Lung (tissue), 12 donors: ENCODE results near the gene CDC6. TPM values are rescaled to one million over a fixed set of nuclear protein-coding genes. Genes with fewer than 3 reads are reported as not detected.
A peak's percentile ranks its signal among the peaks of the same experiment; 100 is the strongest.

Source experiments
- ATAC-seq: fragments of 200-7000 bp; cut with Tn5 transposase; one replicate; pipeline ENCODE4 v1.9.1; 2020; ENCODE audit warnings: moderate number of reproducible peaks; ENCODE audit not compliant: insufficient read depth, low FRiP score
- DNase-seq, 3 donors: peaks; one replicate each; pipeline ENCODE4 v3.0.0-alpha.2; 2013 to 2017
- H3K27ac ChIP-seq, 2 donors: one replicate each; pipeline ENCODE4 v1.5.1; 2013; ENCODE audit warnings: mild to moderate bottlenecking in 2 of 2, moderate library complexity in 2 of 2, control low read depth in 1 of 2, inconsistent platforms in 1 of 2, low read depth in 1 of 2, low read length in 1 of 2
- H3K27me3 ChIP-seq, 3 donors: one replicate each; pipeline ENCODE4 v1.5.1; 2013; ENCODE audit warnings: low read length in 2 of 3; ENCODE audit not compliant: control insufficient read depth in 3 of 3, insufficient read depth in 3 of 3
- H3K36me3 ChIP-seq, 4 donors: one replicate each; pipeline ENCODE4 v1.5.1; 2013; ENCODE audit warnings: low read length in 4 of 4, mild to moderate bottlenecking in 1 of 4, moderate library complexity in 1 of 4; ENCODE audit not compliant: control insufficient read depth in 4 of 4, insufficient read depth in 4 of 4
- H3K4me1 ChIP-seq, 5 donors: one replicate each; pipeline ENCODE4 v1.5.1; 2013; ENCODE audit warnings: low read length in 5 of 5, mild to moderate bottlenecking in 2 of 5, moderate library complexity in 1 of 5; ENCODE audit not compliant: control insufficient read depth in 5 of 5, insufficient read depth in 5 of 5
- H3K4me3 ChIP-seq: one replicate; pipeline ENCODE4 v1.5.1; 2013; ENCODE audit warnings: mild to moderate bottlenecking, control low read depth, moderate library complexity
- H3K9ac ChIP-seq, 2 donors: one replicate each; pipeline ENCODE4 v1.5.1; 2013; ENCODE audit warnings: low read length in 2 of 2, control low read depth in 1 of 2; ENCODE audit not compliant: insufficient read depth in 1 of 2
- H3K9me3 ChIP-seq, 4 donors: one replicate each; pipeline ENCODE4 v1.5.1; 2013; ENCODE audit warnings: low read length in 3 of 4, mild to moderate bottlenecking in 1 of 4, moderate library complexity in 1 of 4; ENCODE audit not compliant: control insufficient read depth in 4 of 4, insufficient read depth in 3 of 4
- WGBS, 2 donors: extraction: QIAGEN DNeasy Blood & Tissue Kit; methylation state at CpG; one replicate each; pipeline ENCODE4 v1.1.7; 2013; 5-methylcytosine and 5-hydroxymethylcytosine counted together
- polyA plus RNA-seq, 2 donors: library from polyadenylated mRNA; stranded (reverse); fragments of 200-250 nt; gene quantifications; one replicate each; pipeline ENCODE4 v1.2.1, GENCODE V29; 2013
- total RNA-seq, 2 donors: library from RNA; depleted of rRNA in 1 of 2; stranded (reverse); fragments of >200 nt in 1 of 2; gene quantifications; one replicate each; pipeline ENCODE4 v1.2.1, GENCODE V29; 2014 to 2021
- TF ChIP-seq, protein P1 (sequence below): IDR thresholded peaks from 2 replicates; pipeline ENCODE4 v1.5.1; 2012; ENCODE audit warnings: mild to moderate bottlenecking; ENCODE audit errors: control extremely low read depth, extremely low read depth
- donor health status: control.
- donor health status: control.
- donor health status: Bipolar disorder and iron deficiency.
- donor health status: healthy.
- donor health status: DM: yes; HTN: yes; CAD: no.

The CDC6 gene
- total and polyA plus RNA-seq, 4 donors, result 3.3 to 6.0 (median 5.6) TPM

DNA sequence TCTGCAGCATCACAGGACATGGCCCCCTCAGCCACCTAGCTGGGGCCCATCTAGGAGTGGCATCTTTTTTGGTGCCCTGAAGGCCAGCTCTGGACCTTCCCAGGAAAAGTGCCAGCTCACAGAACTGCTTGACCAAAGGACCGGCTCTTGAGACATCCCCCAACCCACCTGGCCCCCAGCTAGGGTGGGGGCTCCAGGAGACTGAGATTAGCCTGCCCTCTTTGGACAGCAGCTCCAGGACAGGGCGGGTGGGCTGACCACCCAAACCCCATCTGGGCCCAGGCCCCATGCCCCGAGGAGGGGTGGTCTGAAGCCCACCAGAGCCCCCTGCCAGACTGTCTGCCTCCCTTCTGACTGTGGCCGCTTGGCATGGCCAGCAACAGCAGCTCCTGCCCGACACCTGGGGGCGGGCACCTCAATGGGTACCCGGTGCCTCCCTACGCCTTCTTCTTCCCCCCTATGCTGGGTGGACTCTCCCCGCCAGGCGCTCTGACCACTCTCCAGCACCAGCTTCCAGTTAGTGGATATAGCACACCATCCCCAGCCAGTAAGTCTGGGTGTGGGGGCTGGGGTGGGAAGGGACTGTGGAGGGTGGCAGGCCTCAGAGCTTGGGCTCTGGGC, 43.3 kb downstream of the CDC6 start:
- Histone ChIP-seq H3K9me3 (no peaks in the 10 kb centered on the region), H3K4me3 (no peak overlapping the region), H3K36me3 (peaks cover 0 to 12% (median 9%) of the 10 kb centered on the region in 4 donors), H3K27me3 (no peaks in the 10 kb centered on the region), H3K27ac (peak overlapping the region; percentile 7 to 90), H3K9ac (no peak overlapping the region), H3K4me1 (peaks cover 45 to 74% (median 66%) of the 10 kb centered on the region in 5 donors)
- TF ChIP-seq, protein P1, sequence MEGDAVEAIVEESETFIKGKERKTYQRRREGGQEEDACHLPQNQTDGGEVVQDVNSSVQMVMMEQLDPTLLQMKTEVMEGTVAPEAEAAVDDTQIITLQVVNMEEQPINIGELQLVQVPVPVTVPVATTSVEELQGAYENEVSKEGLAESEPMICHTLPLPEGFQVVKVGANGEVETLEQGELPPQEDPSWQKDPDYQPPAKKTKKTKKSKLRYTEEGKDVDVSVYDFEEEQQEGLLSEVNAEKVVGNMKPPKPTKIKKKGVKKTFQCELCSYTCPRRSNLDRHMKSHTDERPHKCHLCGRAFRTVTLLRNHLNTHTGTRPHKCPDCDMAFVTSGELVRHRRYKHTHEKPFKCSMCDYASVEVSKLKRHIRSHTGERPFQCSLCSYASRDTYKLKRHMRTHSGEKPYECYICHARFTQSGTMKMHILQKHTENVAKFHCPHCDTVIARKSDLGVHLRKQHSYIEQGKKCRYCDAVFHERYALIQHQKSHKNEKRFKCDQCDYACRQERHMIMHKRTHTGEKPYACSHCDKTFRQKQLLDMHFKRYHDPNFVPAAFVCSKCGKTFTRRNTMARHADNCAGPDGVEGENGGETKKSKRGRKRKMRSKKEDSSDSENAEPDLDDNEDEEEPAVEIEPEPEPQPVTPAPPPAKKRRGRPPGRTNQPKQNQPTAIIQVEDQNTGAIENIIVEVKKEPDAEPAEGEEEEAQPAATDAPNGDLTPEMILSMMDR, result no peak
- WGBS, 2 donors, result 78 to 90% methylated on average over 10 of the region's 10 CpGs
- ATAC-seq, result no peak
- DNase-seq, result no peak

DNA sequence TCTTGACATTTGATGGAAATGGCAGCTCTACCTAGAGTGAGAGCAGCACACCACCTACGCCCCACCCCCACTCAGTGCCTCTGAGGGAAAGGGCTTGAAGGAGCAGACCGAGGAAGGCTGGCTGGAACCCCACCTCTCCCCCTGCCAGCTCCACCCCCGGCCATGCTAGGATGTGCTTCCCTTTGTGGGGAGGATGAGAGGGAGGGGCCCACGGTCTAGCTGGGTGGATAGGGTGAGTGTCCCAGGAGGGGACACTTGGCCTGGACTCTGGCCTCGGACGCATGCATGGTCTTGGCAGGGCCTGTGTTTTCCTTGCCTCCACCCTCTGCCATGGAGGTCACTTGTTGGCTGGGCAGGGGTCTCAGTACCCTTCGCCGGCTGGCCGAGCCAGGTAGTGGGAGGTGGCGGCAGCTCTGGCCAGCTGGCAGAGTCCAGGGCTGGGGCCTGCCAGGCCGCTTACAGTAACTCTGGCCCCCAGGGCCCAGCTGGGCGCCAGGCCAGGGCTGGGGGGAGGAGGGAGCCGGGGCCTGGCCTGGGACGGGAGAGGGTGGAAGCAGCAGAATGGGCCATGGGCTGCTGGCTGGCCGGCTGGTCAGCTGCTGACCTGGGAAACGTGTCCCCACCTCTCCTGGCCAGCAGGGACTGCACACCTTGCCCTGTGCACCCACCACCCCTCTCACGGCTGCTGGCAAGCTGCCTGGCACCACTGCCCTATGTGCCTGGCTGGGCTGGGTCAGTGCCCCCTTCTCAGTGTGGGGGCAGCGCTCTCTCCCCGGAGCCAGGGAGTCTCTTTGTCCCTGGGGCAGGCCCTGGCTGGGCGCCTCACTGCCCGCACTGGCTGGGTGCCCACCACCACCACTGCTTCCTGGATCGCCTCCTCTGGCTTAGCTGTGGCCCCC, 44.3 kb downstream of the CDC6 start:
- H3K9me3 ChIP-seq, result no peaks in the 10 kb centered on the region
- H3K27ac ChIP-seq, result peak overlapping the region; percentile 71 to 90
- no peak overlapping the region for H3K4me3 ChIP-seq
- no peaks in the 10 kb centered on the region for H3K27me3 ChIP-seq
- TF ChIP-seq, protein P1, result no peak
- H3K36me3 ChIP-seq, result peaks cover 0 to 12% (median 7%) of the 10 kb centered on the region in 4 donors
- H3K4me1 ChIP-seq, result peaks cover 34 to 65% (median 56%) of the 10 kb centered on the region in 5 donors
- 19 to 31% methylated on average over 19 to 22 of the region's 22 CpGs for WGBS, 2 donors
- DNase-seq, result peak; percentile 79 to 88 (median 81)
- peak; percentile 49 for ATAC-seq
- no peak overlapping the region for H3K9ac ChIP-seq

DNA sequence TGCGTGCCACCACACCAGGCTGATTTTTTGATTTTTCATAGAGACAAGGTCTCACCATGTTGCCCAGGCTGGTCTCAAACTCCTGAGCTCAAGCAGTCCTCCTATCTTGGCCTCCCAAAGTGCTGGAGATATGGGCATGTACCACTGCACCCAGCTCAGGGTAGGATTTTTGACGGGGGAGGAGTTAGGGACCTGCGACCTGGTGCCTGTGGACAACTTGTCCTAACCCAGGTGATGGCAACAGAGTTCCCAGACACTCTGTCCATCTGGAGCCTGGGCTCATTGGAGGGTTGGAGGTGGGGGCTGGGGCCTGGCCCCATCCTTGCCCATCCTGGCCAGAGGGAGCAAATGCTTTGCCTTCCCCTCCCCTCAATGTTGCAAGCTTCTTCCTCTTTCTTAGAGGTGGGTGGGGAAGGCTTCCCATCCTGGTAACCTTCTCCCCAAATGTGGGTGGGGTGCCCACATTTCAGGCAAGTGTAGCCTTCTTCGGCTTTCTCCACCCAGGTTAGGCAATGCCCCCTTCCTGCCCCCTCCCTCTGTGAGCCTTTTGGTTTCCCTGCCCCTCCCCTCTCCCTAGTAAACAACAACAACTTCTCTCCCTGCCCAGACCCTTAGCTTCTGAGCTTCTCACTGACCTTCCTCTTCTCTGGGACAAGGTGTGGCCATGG, 46.2 kb downstream of the CDC6 start:
- Histone ChIP-seq H3K27me3 (no peaks in the 10 kb centered on the region), H3K9me3 (no peaks in the 10 kb centered on the region), H3K4me1 (peaks cover 24 to 59% (median 44%) of the 10 kb centered on the region in 5 donors), H3K9ac (no peak overlapping the region), H3K27ac (peak overlapping the region in 1 of 2 donors; percentile 75), H3K36me3 (peaks cover 0 to 12% (median 7%) of the 10 kb centered on the region in 4 donors), H3K4me3 (no peak overlapping the region)
- ATAC-seq (peak; percentile 28), DNase-seq (no peak)
- TF ChIP-seq, protein P1, result no peak
- WGBS, 2 donors, result 63 to 71% methylated on average over 4 of the region's 4 CpGs
